Measurements from ENCODE around the gene TOB2. TPM values are rescaled to one million over a fixed set of nuclear protein-coding genes. Genes with fewer than 3 reads are reported as not detected.

TOB2 gene
- total and polyA plus RNA-seq, 4 donors, result 9.8 to 17.1 (median 12.3) TPM

DNA sequence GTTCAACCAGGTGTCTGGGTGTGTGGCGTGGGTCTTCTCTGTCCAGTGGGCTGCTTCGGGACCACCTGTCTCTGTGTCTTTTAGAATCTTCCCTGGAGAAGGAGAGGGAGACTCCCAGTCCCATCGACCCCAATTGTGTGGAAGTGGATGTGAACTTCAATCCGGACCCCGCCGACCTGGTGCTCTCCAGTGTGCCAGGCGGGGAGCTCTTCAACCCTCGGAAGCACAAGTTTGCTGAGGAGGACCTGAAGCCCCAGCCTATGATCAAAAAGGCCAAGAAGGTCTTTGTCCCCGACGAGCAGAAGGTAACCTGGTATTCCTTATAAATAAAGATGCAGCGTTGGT lies 52.6 kb downstream of the TOB2 start:
- Histone ChIP-seq H3K4me1 (ENCODE audit: control insufficient read depth in 4 of 4, insufficient read depth in 4 of 4, low read length in 3 of 4) (peaks cover 10 to 54% (median 49%) of the 10 kb centered on the region in 4 donors), H3K4me3 (ENCODE audit: low read depth in 1 of 3, low read length in 3 of 3) (no peak overlapping the region), H3K9me3 (ENCODE audit: control insufficient read depth in 4 of 4, low read length in 3 of 4) (no peaks in the 10 kb centered on the region), H3K27me3 (ENCODE audit: control insufficient read depth in 4 of 4, insufficient read depth in 4 of 4, low read length in 3 of 4) (no peaks in the 10 kb centered on the region), H3K36me3 (ENCODE audit: control insufficient read depth in 4 of 4, insufficient read depth in 3 of 4, low read depth in 1 of 4, low read length in 3 of 4) (peaks cover 1 to 39% (median 18%) of the 10 kb centered on the region in 4 donors), H3K9ac (ENCODE audit: low read depth in 1 of 2, low read length in 2 of 2) (peak overlapping the region in 1 of 2 donors; percentile 36), H3K27ac (ENCODE audit: low read depth in 1 of 2, low read length in 2 of 2) (peak overlapping the region; percentile 61 to 69)
- no peak for DNase-seq (ENCODE audit: low spot score)
- TF ChIP-seq JUND (IDR thresholded peaks at IDR 0.05) (no peak), GABPA (IDR thresholded peaks at IDR 0.05 in 1 of 2, conservative IDR thresholded peaks at IDR 0.05 in 1 of 2) (no peak), FOXA1 (IDR thresholded peaks at IDR 0.05) (no peak), NR2F2 (IDR thresholded peaks at IDR 0.05) (no peak), HNF4A (conservative IDR thresholded peaks at IDR 0.05) (no peak), FOXA2 (IDR thresholded peaks at IDR 0.05) (no peak), RAD21 (IDR thresholded peaks at IDR 0.05) (no peak), YY1 (IDR thresholded peaks at IDR 0.05) (no peak), SP1 (IDR thresholded peaks at IDR 0.05) (no peak), TAF1 (conservative IDR thresholded peaks at IDR 0.05) (no peak), EGR1 (IDR thresholded peaks at IDR 0.05; ENCODE audit: low read depth in 2 of 2) (no peak)
- TF ChIP-seq, protein P1, sequence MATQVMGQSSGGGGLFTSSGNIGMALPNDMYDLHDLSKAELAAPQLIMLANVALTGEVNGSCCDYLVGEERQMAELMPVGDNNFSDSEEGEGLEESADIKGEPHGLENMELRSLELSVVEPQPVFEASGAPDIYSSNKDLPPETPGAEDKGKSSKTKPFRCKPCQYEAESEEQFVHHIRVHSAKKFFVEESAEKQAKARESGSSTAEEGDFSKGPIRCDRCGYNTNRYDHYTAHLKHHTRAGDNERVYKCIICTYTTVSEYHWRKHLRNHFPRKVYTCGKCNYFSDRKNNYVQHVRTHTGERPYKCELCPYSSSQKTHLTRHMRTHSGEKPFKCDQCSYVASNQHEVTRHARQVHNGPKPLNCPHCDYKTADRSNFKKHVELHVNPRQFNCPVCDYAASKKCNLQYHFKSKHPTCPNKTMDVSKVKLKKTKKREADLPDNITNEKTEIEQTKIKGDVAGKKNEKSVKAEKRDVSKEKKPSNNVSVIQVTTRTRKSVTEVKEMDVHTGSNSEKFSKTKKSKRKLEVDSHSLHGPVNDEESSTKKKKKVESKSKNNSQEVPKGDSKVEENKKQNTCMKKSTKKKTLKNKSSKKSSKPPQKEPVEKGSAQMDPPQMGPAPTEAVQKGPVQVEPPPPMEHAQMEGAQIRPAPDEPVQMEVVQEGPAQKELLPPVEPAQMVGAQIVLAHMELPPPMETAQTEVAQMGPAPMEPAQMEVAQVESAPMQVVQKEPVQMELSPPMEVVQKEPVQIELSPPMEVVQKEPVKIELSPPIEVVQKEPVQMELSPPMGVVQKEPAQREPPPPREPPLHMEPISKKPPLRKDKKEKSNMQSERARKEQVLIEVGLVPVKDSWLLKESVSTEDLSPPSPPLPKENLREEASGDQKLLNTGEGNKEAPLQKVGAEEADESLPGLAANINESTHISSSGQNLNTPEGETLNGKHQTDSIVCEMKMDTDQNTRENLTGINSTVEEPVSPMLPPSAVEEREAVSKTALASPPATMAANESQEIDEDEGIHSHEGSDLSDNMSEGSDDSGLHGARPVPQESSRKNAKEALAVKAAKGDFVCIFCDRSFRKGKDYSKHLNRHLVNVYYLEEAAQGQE (IDR thresholded peaks at IDR 0.05), result no peak
- TF ChIP-seq, protein P2, sequence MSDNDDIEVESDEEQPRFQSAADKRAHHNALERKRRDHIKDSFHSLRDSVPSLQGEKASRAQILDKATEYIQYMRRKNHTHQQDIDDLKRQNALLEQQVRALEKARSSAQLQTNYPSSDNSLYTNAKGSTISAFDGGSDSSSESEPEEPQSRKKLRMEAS (IDR thresholded peaks at IDR 0.05), result no peak
- TF ChIP-seq, protein P3, sequence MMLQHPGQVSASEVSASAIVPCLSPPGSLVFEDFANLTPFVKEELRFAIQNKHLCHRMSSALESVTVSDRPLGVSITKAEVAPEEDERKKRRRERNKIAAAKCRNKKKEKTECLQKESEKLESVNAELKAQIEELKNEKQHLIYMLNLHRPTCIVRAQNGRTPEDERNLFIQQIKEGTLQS (IDR thresholded peaks at IDR 0.05), result no peak
- TF ChIP-seq, protein P4, sequence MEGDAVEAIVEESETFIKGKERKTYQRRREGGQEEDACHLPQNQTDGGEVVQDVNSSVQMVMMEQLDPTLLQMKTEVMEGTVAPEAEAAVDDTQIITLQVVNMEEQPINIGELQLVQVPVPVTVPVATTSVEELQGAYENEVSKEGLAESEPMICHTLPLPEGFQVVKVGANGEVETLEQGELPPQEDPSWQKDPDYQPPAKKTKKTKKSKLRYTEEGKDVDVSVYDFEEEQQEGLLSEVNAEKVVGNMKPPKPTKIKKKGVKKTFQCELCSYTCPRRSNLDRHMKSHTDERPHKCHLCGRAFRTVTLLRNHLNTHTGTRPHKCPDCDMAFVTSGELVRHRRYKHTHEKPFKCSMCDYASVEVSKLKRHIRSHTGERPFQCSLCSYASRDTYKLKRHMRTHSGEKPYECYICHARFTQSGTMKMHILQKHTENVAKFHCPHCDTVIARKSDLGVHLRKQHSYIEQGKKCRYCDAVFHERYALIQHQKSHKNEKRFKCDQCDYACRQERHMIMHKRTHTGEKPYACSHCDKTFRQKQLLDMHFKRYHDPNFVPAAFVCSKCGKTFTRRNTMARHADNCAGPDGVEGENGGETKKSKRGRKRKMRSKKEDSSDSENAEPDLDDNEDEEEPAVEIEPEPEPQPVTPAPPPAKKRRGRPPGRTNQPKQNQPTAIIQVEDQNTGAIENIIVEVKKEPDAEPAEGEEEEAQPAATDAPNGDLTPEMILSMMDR (IDR thresholded peaks at IDR 0.05; ENCODE audit: low read depth, low read length, missing input control), result no peak
- WGBS, result 92% methylated on average over 11 of the region's 11 CpGs

DNA sequence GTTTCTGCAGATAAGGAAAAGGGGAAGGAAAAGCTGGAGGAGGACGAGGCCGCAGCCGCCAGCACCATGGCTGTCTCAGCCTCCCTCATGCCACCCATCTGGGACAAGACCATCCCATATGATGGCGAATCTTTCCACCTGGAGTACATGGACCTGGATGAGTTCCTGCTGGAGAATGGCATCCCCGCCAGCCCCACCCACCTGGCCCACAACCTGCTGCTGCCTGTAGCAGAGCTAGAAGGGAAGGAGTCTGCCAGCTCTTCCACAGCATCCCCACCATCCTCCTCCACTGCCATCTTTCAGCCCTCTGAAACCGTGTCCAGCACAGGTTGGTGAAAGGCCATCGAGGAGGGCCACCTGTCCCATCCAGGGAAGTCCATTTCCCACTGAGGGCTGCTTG lies 59.3 kb downstream of the TOB2 start:
- Histone ChIP-seq H3K4me3 (ENCODE audit: low read depth in 1 of 3, low read length in 3 of 3) (no peak overlapping the region), H3K4me1 (ENCODE audit: control insufficient read depth in 4 of 4, insufficient read depth in 4 of 4, low read length in 3 of 4) (peaks cover 0 to 15% (median 13%) of the 10 kb centered on the region in 4 donors), H3K36me3 (ENCODE audit: control insufficient read depth in 4 of 4, insufficient read depth in 3 of 4, low read depth in 1 of 4, low read length in 3 of 4) (peaks cover 7 to 25% (median 19%) of the 10 kb centered on the region in 4 donors), H3K9me3 (ENCODE audit: control insufficient read depth in 4 of 4, low read length in 3 of 4) (no peaks in the 10 kb centered on the region), H3K9ac (ENCODE audit: low read depth in 1 of 2, low read length in 2 of 2) (no peak overlapping the region), H3K27me3 (ENCODE audit: control insufficient read depth in 4 of 4, insufficient read depth in 4 of 4, low read length in 3 of 4) (no peaks in the 10 kb centered on the region), H3K27ac (ENCODE audit: low read depth in 1 of 2, low read length in 2 of 2) (no peak overlapping the region)
- 86% methylated on average over 7 of the region's 7 CpGs for WGBS
- TF ChIP-seq, protein P2 (IDR thresholded peaks at IDR 0.05), result no peak
- TF ChIP-seq JUND (IDR thresholded peaks at IDR 0.05) (no peak), HNF4A (conservative IDR thresholded peaks at IDR 0.05) (no peak), RXRA (IDR thresholded peaks at IDR 0.05) (no peak)
- DNase-seq (ENCODE audit: low spot score), result no peak

All from liver (tissue), 9 donors.